ENCODE results near the gene RB1.
A peak's percentile ranks its signal among the peaks of the same experiment; 100 is the strongest.

RB1 gene

DNA sequence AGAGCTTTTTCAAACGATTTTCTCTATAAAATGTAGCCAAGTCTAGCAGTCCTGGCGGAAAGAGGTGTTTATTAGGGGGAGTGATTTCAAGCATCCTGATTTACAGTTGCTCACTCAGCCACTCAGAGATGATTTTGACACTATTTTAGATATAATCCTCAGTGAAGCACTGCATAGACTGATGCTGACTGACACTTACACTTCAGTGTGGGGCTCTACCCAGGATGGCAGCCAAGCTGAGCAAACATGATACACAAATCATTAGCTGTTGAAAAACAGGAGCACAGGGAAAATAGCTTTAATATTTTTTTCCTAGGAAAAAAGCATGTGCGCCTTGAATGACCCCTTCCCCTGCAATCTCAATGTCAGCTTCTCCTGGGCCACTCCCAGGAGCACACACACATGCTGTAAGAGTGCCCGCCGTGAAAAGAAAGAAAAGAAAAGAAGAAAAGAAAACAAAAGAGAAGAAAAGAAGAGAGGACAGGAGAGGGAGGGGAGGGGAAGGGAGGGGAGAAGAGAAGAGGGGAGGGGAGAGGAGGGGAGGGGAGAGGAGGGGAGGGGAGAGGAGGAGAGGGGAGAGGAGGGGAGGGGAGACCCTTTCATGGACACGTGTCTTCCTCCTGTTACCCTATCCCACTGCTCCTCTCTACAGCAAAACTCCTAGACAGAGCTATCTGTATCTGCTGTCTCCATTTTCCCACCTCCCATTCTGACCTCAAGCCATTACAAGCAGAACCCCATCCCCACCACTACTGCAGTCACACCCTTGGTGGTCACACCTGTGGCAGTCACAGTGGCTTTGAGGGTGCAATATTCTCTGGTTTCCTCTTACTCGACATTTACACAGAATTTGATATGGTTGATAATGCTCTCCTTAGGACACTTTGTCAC lies 193.0 kb downstream of the RB1 start:
- DNase-seq (ENCODE audit: low read depth), result no peak
- no peak overlapping the region for H3K4me3 ChIP-seq (ENCODE audit: low read length)
- TF ChIP-seq, protein P1, sequence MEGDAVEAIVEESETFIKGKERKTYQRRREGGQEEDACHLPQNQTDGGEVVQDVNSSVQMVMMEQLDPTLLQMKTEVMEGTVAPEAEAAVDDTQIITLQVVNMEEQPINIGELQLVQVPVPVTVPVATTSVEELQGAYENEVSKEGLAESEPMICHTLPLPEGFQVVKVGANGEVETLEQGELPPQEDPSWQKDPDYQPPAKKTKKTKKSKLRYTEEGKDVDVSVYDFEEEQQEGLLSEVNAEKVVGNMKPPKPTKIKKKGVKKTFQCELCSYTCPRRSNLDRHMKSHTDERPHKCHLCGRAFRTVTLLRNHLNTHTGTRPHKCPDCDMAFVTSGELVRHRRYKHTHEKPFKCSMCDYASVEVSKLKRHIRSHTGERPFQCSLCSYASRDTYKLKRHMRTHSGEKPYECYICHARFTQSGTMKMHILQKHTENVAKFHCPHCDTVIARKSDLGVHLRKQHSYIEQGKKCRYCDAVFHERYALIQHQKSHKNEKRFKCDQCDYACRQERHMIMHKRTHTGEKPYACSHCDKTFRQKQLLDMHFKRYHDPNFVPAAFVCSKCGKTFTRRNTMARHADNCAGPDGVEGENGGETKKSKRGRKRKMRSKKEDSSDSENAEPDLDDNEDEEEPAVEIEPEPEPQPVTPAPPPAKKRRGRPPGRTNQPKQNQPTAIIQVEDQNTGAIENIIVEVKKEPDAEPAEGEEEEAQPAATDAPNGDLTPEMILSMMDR (IDR thresholded peaks at IDR 0.05; ENCODE audit: insufficient read depth, low read depth, low read length, missing control alignments), result no peak

DNA sequence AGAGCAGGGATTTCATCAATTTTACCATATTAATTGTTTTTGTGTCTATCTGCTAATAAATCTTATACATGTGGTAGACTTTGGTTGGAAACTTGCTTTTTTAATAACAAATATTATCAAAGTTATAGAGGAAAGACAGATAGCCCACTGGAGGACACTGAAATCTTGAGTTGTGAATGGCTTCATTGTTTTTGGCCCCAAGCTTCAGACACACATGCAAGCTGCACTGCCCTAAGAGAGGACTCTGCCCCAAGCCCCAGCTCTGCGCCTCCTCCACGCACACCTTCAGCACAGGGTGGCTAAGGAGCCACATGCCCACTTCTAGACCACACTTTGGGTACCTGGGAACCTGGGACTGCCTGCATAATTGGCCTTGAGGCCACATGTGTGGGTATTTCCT lies 194.1 kb downstream of the RB1 start:
- TF ChIP-seq, protein P1 (IDR thresholded peaks at IDR 0.05; ENCODE audit: insufficient read depth, low read depth, low read length, missing control alignments), result no peak
- no peak for DNase-seq (ENCODE audit: low read depth)
- no peak overlapping the region for H3K4me3 ChIP-seq (ENCODE audit: low read length)

DNA sequence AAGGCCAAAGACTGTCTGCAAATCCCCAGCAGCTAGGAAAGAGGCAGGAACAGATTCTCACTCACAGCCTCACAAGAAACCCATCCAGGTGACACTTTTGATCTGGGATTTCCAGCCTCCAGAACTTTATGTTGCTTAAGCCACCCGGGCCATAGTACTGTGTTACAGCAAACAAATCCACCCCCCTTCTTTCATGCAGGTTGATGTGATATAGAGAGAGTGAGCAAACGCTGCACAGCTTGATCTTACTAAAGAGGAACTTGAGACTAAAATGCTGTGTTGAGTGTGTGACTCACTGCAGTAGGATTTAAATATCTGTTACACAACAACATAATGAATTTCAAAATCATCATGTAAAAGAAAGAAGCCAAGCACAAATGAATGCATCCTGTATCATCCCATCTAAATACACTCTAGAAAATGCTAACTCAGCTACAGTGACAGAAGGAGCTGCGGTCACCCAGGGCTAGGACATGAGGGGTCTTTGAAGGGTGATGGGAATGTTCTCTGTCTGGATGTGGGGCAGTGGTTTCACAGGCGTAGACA lies 197.2 kb downstream of the RB1 start:
- no peak overlapping the region for H3K4me3 ChIP-seq (ENCODE audit: low read length)
- peak; percentile 95 for DNase-seq (ENCODE audit: low read depth)
- TF ChIP-seq, protein P1 (IDR thresholded peaks at IDR 0.05; ENCODE audit: insufficient read depth, low read depth, low read length, missing control alignments), result no peak

DNA sequence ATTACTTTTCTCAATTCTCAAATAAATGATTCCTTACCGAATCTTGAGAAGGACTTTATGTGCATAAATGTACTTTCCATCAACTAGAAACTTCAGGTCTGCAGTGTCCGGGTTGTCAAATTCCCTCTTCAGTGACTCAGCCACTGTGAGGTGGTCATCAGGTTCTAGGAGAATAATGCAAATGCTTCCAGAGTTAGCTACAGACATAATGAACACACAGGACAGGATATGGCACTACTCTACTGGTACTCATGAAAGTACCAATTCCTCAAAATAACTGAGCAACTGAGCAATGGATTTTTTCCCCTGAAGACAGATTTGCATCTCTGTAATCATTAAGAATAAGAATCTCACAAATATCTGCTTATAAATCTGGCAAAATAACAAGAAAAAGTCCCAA lies 198.2 kb downstream of the RB1 start:
- TF ChIP-seq, protein P1 (IDR thresholded peaks at IDR 0.05; ENCODE audit: insufficient read depth, low read depth, low read length, missing control alignments), result no peak
- peak; percentile 17 for DNase-seq (ENCODE audit: low read depth)
- no peak overlapping the region for H3K4me3 ChIP-seq (ENCODE audit: low read length)

DNA sequence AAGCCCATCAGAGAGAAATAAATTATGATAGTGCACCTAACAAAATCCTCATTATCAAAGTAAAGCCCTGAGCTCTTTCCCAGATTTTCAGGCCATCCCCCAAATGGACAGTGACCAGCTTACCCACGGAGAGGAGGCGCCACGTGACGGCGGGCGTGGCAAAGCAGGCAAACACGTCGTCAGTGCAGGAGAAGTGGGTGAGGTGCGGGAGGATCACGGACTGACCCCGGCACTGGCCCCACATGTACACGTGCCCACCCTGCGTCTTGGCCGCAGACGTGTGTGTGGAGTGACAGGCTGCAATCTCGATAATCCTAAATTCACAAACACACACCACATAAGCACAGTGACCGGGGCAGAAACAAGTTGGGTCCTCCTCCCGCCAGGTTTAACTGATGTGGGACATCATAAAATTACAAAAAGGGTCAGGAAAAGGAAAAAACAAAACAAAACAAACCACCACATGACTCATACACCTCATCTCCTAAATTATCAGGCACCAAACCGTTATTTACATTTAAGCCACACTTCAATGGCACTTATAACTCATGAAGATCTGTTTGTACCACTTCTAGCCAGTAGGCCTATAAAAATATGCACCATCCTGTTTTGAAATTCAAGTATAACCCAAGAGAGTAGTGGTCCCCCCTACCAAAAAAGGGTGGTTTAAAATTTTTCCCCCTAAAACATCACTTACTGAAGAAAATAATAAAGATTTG lies 199.2 kb downstream of the RB1 start:
- TF ChIP-seq, protein P1 (IDR thresholded peaks at IDR 0.05; ENCODE audit: insufficient read depth, low read depth, low read length, missing control alignments), result no peak
- DNase-seq (ENCODE audit: low read depth), result no peak
- H3K4me3 ChIP-seq (ENCODE audit: low read length), result no peak overlapping the region

DNA sequence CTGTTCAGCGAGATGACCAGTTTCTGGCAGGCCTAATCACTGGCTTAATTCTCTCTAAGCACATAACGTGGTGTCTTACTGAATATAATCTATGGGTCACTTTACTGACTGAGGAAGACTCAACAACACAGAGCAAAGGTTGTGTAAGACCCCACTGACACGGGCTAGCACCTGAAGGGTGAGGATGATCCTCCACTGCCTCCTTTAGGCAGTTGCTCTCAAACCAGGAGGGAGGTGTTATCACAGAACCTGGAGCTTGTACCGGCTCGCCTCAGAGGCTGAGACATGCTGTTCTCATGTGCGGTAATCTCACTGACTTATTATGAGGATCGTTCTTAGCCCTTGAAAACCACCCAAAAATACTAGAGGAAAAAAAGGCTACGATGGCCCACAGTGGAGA lies 201.1 kb downstream of the RB1 start:
- TF ChIP-seq, protein P1 (IDR thresholded peaks at IDR 0.05; ENCODE audit: insufficient read depth, low read depth, low read length, missing control alignments), result peak; percentile 30
- peak; percentile 75 for DNase-seq (ENCODE audit: low read depth)
- H3K4me3 ChIP-seq (ENCODE audit: low read length), result no peak overlapping the region
